Lung (tissue), 16 donors: ENCODE data around the gene LRP2. TPM values are rescaled to one million over a fixed set of nuclear protein-coding genes. Genes with fewer than 3 reads are reported as not detected.
"Not testable (repeated sequence)": the region's sequence is repeated elsewhere in the genome, so short reads cannot be mapped to it uniquely, and the experiment has no call there.

Source experiments
- ATAC-seq: fragments of 200-7000 bp; cut with Tn5 transposase; one replicate; pipeline ENCODE4 v1.9.1; 2020; ENCODE audit warnings: moderate number of reproducible peaks; ENCODE audit not compliant: insufficient read depth, low FRiP score
- DNase-seq, 3 donors: peaks; one replicate each; pipeline ENCODE4 v3.0.0-alpha.2; 2013 to 2017
- H3K27ac ChIP-seq, 2 donors: one replicate each; pipeline ENCODE4 v1.5.1; 2013; ENCODE audit warnings: mild to moderate bottlenecking in 2 of 2, moderate library complexity in 2 of 2, control low read depth in 1 of 2, inconsistent platforms in 1 of 2, low read depth in 1 of 2, low read length in 1 of 2
- H3K27me3 ChIP-seq, 3 donors: one replicate each; pipeline ENCODE4 v1.5.1; 2013; ENCODE audit warnings: low read length in 2 of 3; ENCODE audit not compliant: control insufficient read depth in 3 of 3, insufficient read depth in 3 of 3
- H3K36me3 ChIP-seq, 4 donors: one replicate each; pipeline ENCODE4 v1.5.1; 2013; ENCODE audit warnings: low read length in 4 of 4, mild to moderate bottlenecking in 1 of 4, moderate library complexity in 1 of 4; ENCODE audit not compliant: control insufficient read depth in 4 of 4, insufficient read depth in 4 of 4
- H3K4me1 ChIP-seq, 5 donors: one replicate each; pipeline ENCODE4 v1.5.1; 2013; ENCODE audit warnings: low read length in 5 of 5, mild to moderate bottlenecking in 2 of 5, moderate library complexity in 1 of 5; ENCODE audit not compliant: control insufficient read depth in 5 of 5, insufficient read depth in 5 of 5
- H3K4me3 ChIP-seq: one replicate; pipeline ENCODE4 v1.5.1; 2013; ENCODE audit warnings: mild to moderate bottlenecking, control low read depth, moderate library complexity
- H3K9ac ChIP-seq, 2 donors: one replicate each; pipeline ENCODE4 v1.5.1; 2013; ENCODE audit warnings: low read length in 2 of 2, control low read depth in 1 of 2; ENCODE audit not compliant: insufficient read depth in 1 of 2
- H3K9me3 ChIP-seq, 4 donors: one replicate each; pipeline ENCODE4 v1.5.1; 2013; ENCODE audit warnings: low read length in 3 of 4, mild to moderate bottlenecking in 1 of 4, moderate library complexity in 1 of 4; ENCODE audit not compliant: control insufficient read depth in 4 of 4, insufficient read depth in 3 of 4
- WGBS, 2 donors: extraction: QIAGEN DNeasy Blood & Tissue Kit; methylation state at CpG; one replicate each; pipeline ENCODE4 v1.1.7; 2013; 5-methylcytosine and 5-hydroxymethylcytosine counted together
- long read RNA-seq, 5 donors: transcript quantifications; one replicate each; lab custom pipeline, GENCODE V29; 2026
- polyA plus RNA-seq, 2 donors: library from polyadenylated mRNA; stranded (reverse); fragments of 200-250 nt; gene quantifications; one replicate each; pipeline ENCODE4 v1.2.1, GENCODE V29; 2013
- total RNA-seq, 2 donors: library from RNA; depleted of rRNA in 1 of 2; stranded (reverse); fragments of >200 nt in 1 of 2; gene quantifications; one replicate each; pipeline ENCODE4 v1.2.1, GENCODE V29; 2014 to 2021
- TF ChIP-seq, protein P1 (sequence below): IDR thresholded peaks from 2 replicates; pipeline ENCODE4 v1.5.1; 2012; ENCODE audit warnings: mild to moderate bottlenecking; ENCODE audit errors: control extremely low read depth, extremely low read depth
- donor health status: control.
- donor health status: control.
- donor health status: Bipolar disorder and iron deficiency.
- donor health status: healthy.
- donor health status: DM: yes; HTN: yes; CAD: no.

The LRP2 gene
- total RNA-seq: 10 to 100 TPM; 25.8 to 39.5 TPM
- polyA plus RNA-seq: 1 to 10 TPM; 2.4 to 5.9 TPM
- long read RNA-seq, donor 1: 0 reads
- long read RNA-seq, donor 2: 0 reads
- long read RNA-seq, donor 3: 0 reads
- long read RNA-seq, donor 4: 0 reads
- long read RNA-seq, donor 5: 0 reads

GRCh38 chr2:169362118-169362893, at the start of gene LRP2:
Gene LRP2 (minus strand): TSS chr2:169362534. CDS start chr2:169362399, 135 bp downstream.
- Histone ChIP-seq H3K4me1 (peaks cover 0 to 40% (median 15%) of the 10 kb centered on the region in 5 donors), H3K4me3 (peak within 1 kb of the TSS; percentile 41), H3K36me3 (no peaks in the 10 kb centered on the region), H3K9ac (peak within 1 kb of the TSS in 1 of 2 donors; percentile 21), H3K9me3 (peaks cover 0 to 2% (median 0%) of the 10 kb centered on the region in 4 donors), H3K27me3 (peaks cover 0 to 43% (median 42%) of the 10 kb centered on the region in 3 donors), H3K27ac (peak within 1 kb of the TSS in 1 of 2 donors; percentile 25)
- DNase-seq: peak; percentile 15 to 39 (median 25)
- TF ChIP-seq, protein P1, sequence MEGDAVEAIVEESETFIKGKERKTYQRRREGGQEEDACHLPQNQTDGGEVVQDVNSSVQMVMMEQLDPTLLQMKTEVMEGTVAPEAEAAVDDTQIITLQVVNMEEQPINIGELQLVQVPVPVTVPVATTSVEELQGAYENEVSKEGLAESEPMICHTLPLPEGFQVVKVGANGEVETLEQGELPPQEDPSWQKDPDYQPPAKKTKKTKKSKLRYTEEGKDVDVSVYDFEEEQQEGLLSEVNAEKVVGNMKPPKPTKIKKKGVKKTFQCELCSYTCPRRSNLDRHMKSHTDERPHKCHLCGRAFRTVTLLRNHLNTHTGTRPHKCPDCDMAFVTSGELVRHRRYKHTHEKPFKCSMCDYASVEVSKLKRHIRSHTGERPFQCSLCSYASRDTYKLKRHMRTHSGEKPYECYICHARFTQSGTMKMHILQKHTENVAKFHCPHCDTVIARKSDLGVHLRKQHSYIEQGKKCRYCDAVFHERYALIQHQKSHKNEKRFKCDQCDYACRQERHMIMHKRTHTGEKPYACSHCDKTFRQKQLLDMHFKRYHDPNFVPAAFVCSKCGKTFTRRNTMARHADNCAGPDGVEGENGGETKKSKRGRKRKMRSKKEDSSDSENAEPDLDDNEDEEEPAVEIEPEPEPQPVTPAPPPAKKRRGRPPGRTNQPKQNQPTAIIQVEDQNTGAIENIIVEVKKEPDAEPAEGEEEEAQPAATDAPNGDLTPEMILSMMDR: no peak
- 1 to 2% methylated on average over 75 of the region's 75 CpGs for WGBS, 2 donors
- no peak for ATAC-seq

- DNase-seq: no peak
- Histone ChIP-seq H3K27ac (no peak overlapping the region), H3K36me3 (no peaks in the 10 kb centered on the region), H3K9ac (no peak overlapping the region), H3K4me3 (no peak overlapping the region), H3K9me3 (no peaks in the 10 kb centered on the region), H3K27me3 (no peaks in the 10 kb centered on the region), H3K4me1 (no peaks in the 10 kb centered on the region)
- 84 to 93% methylated on average over 3 of the region's 3 CpGs for WGBS, 2 donors
- no peak for ATAC-seq
- TF ChIP-seq, protein P1: no peak
These were observed 44.6 kb upstream of the LRP2 start for GRCh38 chr2:169406891-169407290.

GRCh38 chr2:169399491-169399890, 37.2 kb upstream of the LRP2 start:
- not testable (repeated sequence) for H3K36me3 ChIP-seq, H3K9me3 ChIP-seq, H3K4me3 ChIP-seq, H3K4me1 ChIP-seq, H3K27ac ChIP-seq, ATAC-seq, H3K9ac ChIP-seq, DNase-seq, H3K27me3 ChIP-seq
- WGBS, 2 donors: 86 to 91% methylated on average over 13 of the region's 13 CpGs

DNA sequence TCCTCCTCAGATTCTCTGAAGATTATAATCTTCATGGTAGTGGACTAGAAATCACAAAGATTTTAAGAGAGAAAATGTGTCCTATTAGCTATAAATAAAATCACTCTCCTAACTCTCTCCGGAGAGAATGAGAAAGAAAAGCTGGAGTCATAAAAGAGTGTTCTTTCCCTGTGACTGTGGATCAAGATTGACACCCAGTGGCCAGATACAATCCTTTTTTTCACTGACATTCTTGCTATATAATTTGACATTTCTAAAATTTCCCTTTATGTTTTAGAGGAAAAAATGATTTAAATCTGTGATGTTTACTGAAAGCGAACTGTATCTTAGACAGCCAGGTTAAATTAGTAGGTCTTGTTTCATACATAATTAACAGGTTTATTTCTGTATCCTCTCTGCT, 35.4 kb upstream of the LRP2 start:
- Histone ChIP-seq H3K27ac (no peak overlapping the region), H3K9me3 (no peaks in the 10 kb centered on the region), H3K36me3 (no peaks in the 10 kb centered on the region), H3K27me3 (no peaks in the 10 kb centered on the region), H3K9ac (no peak overlapping the region), H3K4me1 (no peaks in the 10 kb centered on the region), H3K4me3 (no peak overlapping the region)
- 61 to 72% methylated on average over 2 of the region's 2 CpGs for WGBS, 2 donors
- peak in 2 of 3 donors; percentile 6 to 32 for DNase-seq
- TF ChIP-seq, protein P1: no peak
- ATAC-seq: peak; percentile 62
